ENCODE results near the gene SH3PXD2A. TPM values are rescaled to one million over a fixed set of nuclear protein-coding genes. Genes with fewer than 3 reads are reported as not detected.

SH3PXD2A gene
- total RNA-seq, 1 experiment from 2014 or later, result 4.5 TPM

GRCh38 chr10:103618575-103619423 is 236.6 kb downstream of the SH3PXD2A start:
- Histone ChIP-seq H3K23me2 (ENCODE audit: insufficient read length, low read depth, low read length, poor library complexity, severe bottlenecking) (no peaks in the 10 kb centered on the region), H3K14ac (ENCODE audit: insufficient read depth, low read length) (no peak overlapping the region; the same call in 1 of the 2 replicates), H4K8ac (replicated peaks; ENCODE audit: insufficient read length, low read depth, low read length) (no peak overlapping the region), H3K23ac (ENCODE audit: insufficient read length, low read depth, low read length) (no peak overlapping the region), H2BK20ac (ENCODE audit: low read depth, low read length, poor library complexity, severe bottlenecking) (no peak overlapping the region), H2BK5ac (ENCODE audit: insufficient read length, low read length) (no peak overlapping the region), H3K9me3 (ENCODE audit: control insufficient read depth, low read depth, low read length) (no peaks in the 10 kb centered on the region), H3K4me1 (ENCODE audit: insufficient read depth, low read length) (peaks cover 2% of the 10 kb centered on the region; the same call in 1 of the 2 replicates), H2AFZ (ENCODE audit: low read length) (no peak overlapping the region), H4K20me1 (ENCODE audit: control insufficient read depth, insufficient read depth, insufficient read length) (no peaks in the 10 kb centered on the region), H4K91ac (ENCODE audit: insufficient read length, low read depth, low read length) (no peak overlapping the region), H3K18ac (ENCODE audit: insufficient read length, low read depth, low read length) (no peak overlapping the region), H3K9ac (ENCODE audit: extremely low read depth, insufficient read length, low read length) (no peak overlapping the region), H3K4ac (ENCODE audit: low read depth, low read length) (no peak overlapping the region), H3K27me3 (ENCODE audit: insufficient read depth, low read length) (no peaks in the 10 kb centered on the region), H3T11ph (ENCODE audit: low read length) (no peak overlapping the region), H3K4me2 (ENCODE audit: insufficient read depth, insufficient read length, low read length) (no peak overlapping the region), H3K27ac (ENCODE audit: insufficient read length, low read depth, low read length) (no peak overlapping the region), H3K56ac (ENCODE audit: insufficient read length, low read depth, low read length) (no peak overlapping the region), H2BK15ac (ENCODE audit: low read depth, low read length) (no peak overlapping the region), H3K79me1 (ENCODE audit: insufficient read depth, low read depth, low read length, poor library complexity, severe bottlenecking) (no peaks in the 10 kb centered on the region), H2BK12ac (ENCODE audit: insufficient read length, low read depth, low read length) (no peak overlapping the region), H2BK120ac (ENCODE audit: low read depth, low read length, poor library complexity, severe bottlenecking) (no peak overlapping the region), H4K5ac (ENCODE audit: insufficient read length, low read depth, low read length) (no peak overlapping the region), H3K79me2 (ENCODE audit: insufficient read depth, low read length) (no peaks in the 10 kb centered on the region), H2AK5ac (ENCODE audit: insufficient read length, low read length) (no peak overlapping the region)
- TF ChIP-seq CTCF (conservative IDR thresholded peaks at IDR 0.05), result no peak
- Mint-ChIP-seq H3K4me1 (peaks cover 14 to 17% of the 10 kb centered on the region in 2 experiments), H3K27ac (peak overlapping the region in 1 of 3 experiments; percentile 49; a peak in 2 of 7 replicates), H3K4me3 (no peak overlapping the region), H3K27me3 (ENCODE audit: low read depth) (no peaks in the 10 kb centered on the region), H3K36me3 (ENCODE audit: insufficient read depth in 1 of 3, low read depth in 3 of 3) (peaks cover 0 to 4% (median 2%) of the 10 kb centered on the region in 3 experiments; a peak in 2 of 7 replicates), H3K9me3 (no peaks in the 10 kb centered on the region)
- no peak for DNase-seq
- WGBS (ENCODE audit: extremely low coverage, insufficient read length, low lambda C conversion rate), result no CpG with 5 or more reads among the region's 19 CpGs

Measured in H9 (cell line).